Left ventricle myocardium inferior (tissue), 1 donor: ENCODE data around the gene GABRG3. TPM values are rescaled to one million over a fixed set of nuclear protein-coding genes. Genes with fewer than 3 reads are reported as not detected.

Experiments
- DNase-seq: peaks from one replicate; pipeline ENCODE4 v3.0.0-alpha.2; 2020
- H3K27ac ChIP-seq: fragments of 200-600 bp; replicated peaks from 2 replicates; pipeline ENCODE4 v1.8.0; 2021
- H3K27me3 ChIP-seq: fragments of 200-600 bp; 2 replicates; pipeline ENCODE4 v1.8.0; 2021; ENCODE audit warnings: low read depth
- H3K36me3 ChIP-seq: fragments of 200-600 bp; 2 replicates; pipeline ENCODE4 v1.8.0; 2021
- H3K4me1 ChIP-seq: fragments of 200-600 bp; 2 replicates; pipeline ENCODE4 v1.8.0; 2021
- H3K4me3 ChIP-seq: fragments of 200-600 bp; 2 replicates; pipeline ENCODE4 v1.8.0; 2021; ENCODE audit warnings: mild to moderate bottlenecking, moderate library complexity
- H3K9me3 ChIP-seq: fragments of 200-600 bp; replicated peaks from 2 replicates; pipeline ENCODE4 v1.8.0; 2021
- intact Hi-C: fragments of 100-400 bp; cut with micrococcal nuclease; formaldehyde crosslinking; loops from one replicate; pipeline ENCODE4 v1.11.0; 2022
- total RNA-seq: library from RNA; stranded (reverse); fragmentation: NEBNext Ultra II Directional; extraction: Animal tissue kit (Norgen Biotek cat#: 25700); gene quantifications from one replicate; pipeline ENCODE4 v1.2.1, GENCODE V29; 2021
- TF ChIP-seq, protein P1 (sequence below): fragments of 200-600 bp; IDR thresholded peaks from 2 replicates; pipeline ENCODE4 v1.8.0; 2021; ENCODE audit warnings: antibody characterized with exemption, mild to moderate bottlenecking, borderline replicate concordance
- donor health status: DM: no; HTN: yes; CAD: no; lungs with severe emphysema.

The GABRG3 gene
- total RNA-seq, 1 donor from 2014 or later = not detected

DNA sequence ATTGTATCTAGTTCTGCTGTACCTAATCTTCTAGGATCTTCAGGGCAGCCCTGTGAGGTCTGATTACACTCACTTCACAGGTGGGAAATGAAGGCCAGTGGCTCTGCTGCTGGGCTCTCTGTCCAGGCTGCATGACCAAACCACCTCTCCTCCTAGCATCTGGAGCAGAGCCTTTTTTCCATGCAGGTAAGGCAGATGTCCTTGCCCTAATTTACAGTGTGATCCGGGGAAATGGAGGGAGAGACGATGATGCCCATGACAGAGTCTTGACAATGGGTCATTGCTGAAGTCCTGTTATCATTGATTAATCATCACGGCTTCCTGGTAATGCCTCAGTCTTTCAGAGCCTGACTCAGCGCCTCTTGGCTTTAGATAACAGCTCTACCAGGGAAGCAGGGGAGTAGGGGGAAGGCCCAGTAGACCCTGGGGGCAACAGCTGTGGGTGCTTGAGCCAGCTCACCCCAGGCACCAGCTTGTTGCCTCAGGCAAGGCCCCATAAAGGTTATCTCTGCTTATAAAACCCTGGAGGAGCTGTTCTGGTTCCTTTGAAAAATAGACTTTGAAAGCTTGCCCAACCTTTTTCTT is 153.4 kb downstream of the GABRG3 start:
- TF ChIP-seq, protein P1, sequence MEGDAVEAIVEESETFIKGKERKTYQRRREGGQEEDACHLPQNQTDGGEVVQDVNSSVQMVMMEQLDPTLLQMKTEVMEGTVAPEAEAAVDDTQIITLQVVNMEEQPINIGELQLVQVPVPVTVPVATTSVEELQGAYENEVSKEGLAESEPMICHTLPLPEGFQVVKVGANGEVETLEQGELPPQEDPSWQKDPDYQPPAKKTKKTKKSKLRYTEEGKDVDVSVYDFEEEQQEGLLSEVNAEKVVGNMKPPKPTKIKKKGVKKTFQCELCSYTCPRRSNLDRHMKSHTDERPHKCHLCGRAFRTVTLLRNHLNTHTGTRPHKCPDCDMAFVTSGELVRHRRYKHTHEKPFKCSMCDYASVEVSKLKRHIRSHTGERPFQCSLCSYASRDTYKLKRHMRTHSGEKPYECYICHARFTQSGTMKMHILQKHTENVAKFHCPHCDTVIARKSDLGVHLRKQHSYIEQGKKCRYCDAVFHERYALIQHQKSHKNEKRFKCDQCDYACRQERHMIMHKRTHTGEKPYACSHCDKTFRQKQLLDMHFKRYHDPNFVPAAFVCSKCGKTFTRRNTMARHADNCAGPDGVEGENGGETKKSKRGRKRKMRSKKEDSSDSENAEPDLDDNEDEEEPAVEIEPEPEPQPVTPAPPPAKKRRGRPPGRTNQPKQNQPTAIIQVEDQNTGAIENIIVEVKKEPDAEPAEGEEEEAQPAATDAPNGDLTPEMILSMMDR = no peak
- no peak for DNase-seq
- intact Hi-C loops = no loop called here
- no peaks in the 10 kb centered on the region for H3K27me3 ChIP-seq
- H3K9me3 ChIP-seq = peaks cover 5% of the 10 kb centered on the region
- H3K4me1 ChIP-seq = no peaks in the 10 kb centered on the region
- H3K27ac ChIP-seq = no peak overlapping the region
- H3K4me3 ChIP-seq = no peak overlapping the region
- no peaks in the 10 kb centered on the region for H3K36me3 ChIP-seq

DNA sequence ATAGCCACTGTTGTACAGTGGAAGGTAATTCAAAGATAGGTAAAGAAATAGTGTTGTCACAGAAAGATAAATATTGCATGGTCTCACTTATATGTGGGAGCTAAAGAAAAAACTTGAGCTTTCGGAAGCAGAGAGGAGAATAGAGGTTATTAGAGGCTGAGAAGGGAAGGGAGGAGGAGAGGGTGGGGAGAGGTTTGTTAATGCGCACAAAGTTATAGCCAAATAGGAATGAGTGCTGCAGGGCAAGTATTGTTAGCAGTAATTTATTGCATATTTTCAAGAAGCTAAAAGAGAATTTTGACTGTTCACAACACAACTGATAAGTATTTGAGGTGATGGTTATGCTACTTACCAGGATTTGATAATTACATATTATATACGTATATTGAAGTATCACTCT is 154.2 kb downstream of the GABRG3 start:
- TF ChIP-seq, protein P1 = no peak
- Histone ChIP-seq H3K27me3 (no peaks in the 10 kb centered on the region), H3K4me3 (no peak overlapping the region), H3K4me1 (no peaks in the 10 kb centered on the region), H3K9me3 (peaks cover 13% of the 10 kb centered on the region), H3K27ac (no peak overlapping the region), H3K36me3 (no peaks in the 10 kb centered on the region)
- no peak for DNase-seq
- intact Hi-C loops = no loop called here

DNA sequence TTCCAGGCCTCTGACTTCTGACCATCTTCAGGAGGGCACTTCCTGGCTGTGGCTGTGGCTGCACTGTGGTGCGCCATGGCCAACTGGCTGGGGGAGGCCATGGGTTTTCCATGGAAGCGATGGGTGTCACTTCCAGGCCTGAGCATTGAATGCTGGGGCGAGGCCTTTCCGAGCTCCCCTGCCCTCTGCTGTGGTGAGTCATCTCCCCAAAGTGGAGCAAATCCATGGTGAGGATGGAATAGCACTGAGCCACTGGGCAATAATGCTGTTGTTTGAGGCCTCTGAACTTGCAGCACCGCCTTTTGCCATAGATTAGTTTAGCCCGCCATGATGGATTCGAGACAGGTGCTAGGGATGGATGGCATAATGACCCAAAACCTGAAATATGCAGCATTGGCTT is 155.5 kb downstream of the GABRG3 start:
- intact Hi-C loops = no loop called here
- Histone ChIP-seq H3K27me3 (no peaks in the 10 kb centered on the region), H3K4me1 (no peaks in the 10 kb centered on the region), H3K36me3 (no peaks in the 10 kb centered on the region), H3K9me3 (peaks cover 18% of the 10 kb centered on the region), H3K27ac (no peak overlapping the region), H3K4me3 (no peak overlapping the region)
- DNase-seq = no peak
- TF ChIP-seq, protein P1 = no peak

DNA sequence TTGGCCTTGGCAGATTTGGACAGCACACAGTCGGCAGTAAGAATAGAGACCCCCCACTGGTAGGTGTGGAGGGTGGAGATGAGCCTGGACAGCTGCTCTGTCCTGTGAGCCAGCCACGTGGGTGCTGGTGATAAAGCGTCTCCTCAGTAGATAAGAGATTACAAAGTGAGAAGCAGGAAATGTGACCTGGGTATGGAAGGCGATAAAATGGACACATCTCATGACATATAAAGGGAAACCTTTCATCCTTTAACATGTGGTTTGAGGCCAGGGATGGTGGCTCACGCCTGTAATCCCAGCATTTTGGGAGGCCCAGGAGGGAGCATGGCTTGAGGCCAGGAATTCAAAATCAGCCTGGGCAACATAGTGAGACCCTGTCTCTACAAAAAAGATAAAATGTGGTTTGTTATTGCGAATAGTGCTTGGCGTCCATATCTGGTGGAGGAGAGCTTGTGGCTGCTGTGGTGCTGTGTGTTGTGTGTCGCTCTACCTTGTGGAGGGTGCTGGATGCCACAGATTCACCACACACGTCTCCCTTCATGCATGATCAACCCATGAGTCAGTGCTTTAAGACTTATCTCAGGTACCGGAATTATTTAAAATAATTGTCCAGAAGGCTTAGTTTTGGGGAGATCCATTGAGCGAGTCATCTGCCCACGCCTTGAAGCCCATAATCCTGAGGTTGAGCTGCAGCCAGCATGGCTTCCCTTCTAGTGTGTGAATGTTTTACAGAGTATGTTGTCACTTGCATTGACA is 157.0 kb downstream of the GABRG3 start:
- H3K36me3 ChIP-seq = no peaks in the 10 kb centered on the region
- DNase-seq = no peak
- peaks cover 18% of the 10 kb centered on the region for H3K9me3 ChIP-seq
- intact Hi-C loops = no loop called here
- TF ChIP-seq, protein P1 = no peak
- H3K27me3 ChIP-seq = no peaks in the 10 kb centered on the region
- no peak overlapping the region for H3K4me3 ChIP-seq
- H3K27ac ChIP-seq = no peak overlapping the region
- no peaks in the 10 kb centered on the region for H3K4me1 ChIP-seq

DNA sequence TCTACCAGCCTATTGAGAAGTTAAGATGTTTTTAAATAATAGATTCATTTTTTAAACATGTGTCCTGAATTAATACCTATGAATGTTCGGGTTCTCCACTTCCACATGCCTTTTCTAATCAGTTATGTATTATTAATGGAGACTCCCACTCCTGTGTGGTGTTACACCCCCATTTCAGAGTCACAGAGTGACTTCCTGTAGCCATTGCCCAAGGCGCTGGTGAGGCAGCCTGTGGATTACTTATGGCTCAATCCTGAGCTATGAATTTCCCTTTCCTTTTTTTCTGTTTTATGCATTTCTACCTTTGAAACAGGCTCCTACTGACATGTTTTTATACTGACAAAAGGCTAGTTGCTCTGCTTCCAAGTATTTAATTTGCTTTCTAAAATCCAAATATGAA is 162.3 kb downstream of the GABRG3 start:
- DNase-seq = no peak
- intact Hi-C loops = no loop called here
- H3K36me3 ChIP-seq = no peaks in the 10 kb centered on the region
- no peak overlapping the region for H3K27ac ChIP-seq
- no peaks in the 10 kb centered on the region for H3K27me3 ChIP-seq
- H3K9me3 ChIP-seq = peaks cover 14% of the 10 kb centered on the region
- TF ChIP-seq, protein P1 = no peak
- H3K4me1 ChIP-seq = no peaks in the 10 kb centered on the region
- no peak overlapping the region for H3K4me3 ChIP-seq
